GM12865 (cell line): ENCODE results near the gene CACNA1G.

Experiments used
- DNase-seq: peaks from one replicate; pipeline ENCODE4 v3.0.0; 2010; ENCODE audit warnings: low read depth
- H3K4me3 ChIP-seq: 2 replicates; pipeline ENCODE4 v1.5.1; 2011; ENCODE audit warnings: mild to moderate bottlenecking, low read depth, low read length, control low read depth
- CTCF ChIP-seq: IDR thresholded peaks from 2 replicates; pipeline ENCODE4 v1.5.1; 2011; ENCODE audit warnings: low read length, control low read depth, low read depth, inconsistent platforms; ENCODE audit not compliant: insufficient read depth; ENCODE audit errors: missing control alignments

The CACNA1G gene

GRCh38 chr17:50523208-50523607 lies 37.3 kb upstream of the CACNA1G start:
- no peak for DNase-seq
- TF ChIP-seq CTCF: no peak

GRCh38 chr17:50524838-50525237 lies 35.7 kb upstream of the CACNA1G start:
- no peak overlapping the region for H3K4me3 ChIP-seq
- TF ChIP-seq CTCF: no peak
- no peak for DNase-seq

More at GRCh38 chr17:50523208-50523607, 37.3 kb upstream of the CACNA1G start:
- H3K4me3 ChIP-seq: no peak overlapping the region

GRCh38 chr17:50527155-50527762 lies 33.3 kb upstream of the CACNA1G start:
- H3K4me3 ChIP-seq: no peak overlapping the region
- no peak for DNase-seq
- no peak for TF ChIP-seq CTCF

- no peak for DNase-seq
- no peak for TF ChIP-seq CTCF
- no peak overlapping the region for H3K4me3 ChIP-seq
Observed at GRCh38 chr17:50527949-50528474, 32.5 kb upstream of the CACNA1G start.

GRCh38 chr17:50529849-50530248 lies 30.7 kb upstream of the CACNA1G start:
- DNase-seq: no peak
- H3K4me3 ChIP-seq: no peak overlapping the region
- TF ChIP-seq CTCF: no peak

GRCh38 chr17:50531428-50532025 lies 29.0 kb upstream of the CACNA1G start:
- TF ChIP-seq CTCF: no peak
- H3K4me3 ChIP-seq: no peak overlapping the region
- no peak for DNase-seq

GRCh38 chr17:50532452-50533024 lies 28.0 kb upstream of the CACNA1G start, which contains the start of gene EPN3:
Gene EPN3, plus strand, starts transcription at chr17:50532735. Its CDS starts 3,822 bp downstream, at chr17:50536557.
- H3K4me3 ChIP-seq: no peak within 1 kb of the TSS
- no peak for TF ChIP-seq CTCF
- no peak for DNase-seq
